Brain pericyte (primary cell): ENCODE measurements around the gene TEX30.
"Not testable (repeated sequence)": the region's sequence is repeated elsewhere in the genome, so short reads cannot be mapped to it uniquely, and the experiment has no call there.

Experiments
- DNase-seq: peaks from one replicate; pipeline ENCODE4 v3.0.0-alpha.2; 2012; ENCODE audit warnings: low read depth, low spot score

Gene TEX30

DNA sequence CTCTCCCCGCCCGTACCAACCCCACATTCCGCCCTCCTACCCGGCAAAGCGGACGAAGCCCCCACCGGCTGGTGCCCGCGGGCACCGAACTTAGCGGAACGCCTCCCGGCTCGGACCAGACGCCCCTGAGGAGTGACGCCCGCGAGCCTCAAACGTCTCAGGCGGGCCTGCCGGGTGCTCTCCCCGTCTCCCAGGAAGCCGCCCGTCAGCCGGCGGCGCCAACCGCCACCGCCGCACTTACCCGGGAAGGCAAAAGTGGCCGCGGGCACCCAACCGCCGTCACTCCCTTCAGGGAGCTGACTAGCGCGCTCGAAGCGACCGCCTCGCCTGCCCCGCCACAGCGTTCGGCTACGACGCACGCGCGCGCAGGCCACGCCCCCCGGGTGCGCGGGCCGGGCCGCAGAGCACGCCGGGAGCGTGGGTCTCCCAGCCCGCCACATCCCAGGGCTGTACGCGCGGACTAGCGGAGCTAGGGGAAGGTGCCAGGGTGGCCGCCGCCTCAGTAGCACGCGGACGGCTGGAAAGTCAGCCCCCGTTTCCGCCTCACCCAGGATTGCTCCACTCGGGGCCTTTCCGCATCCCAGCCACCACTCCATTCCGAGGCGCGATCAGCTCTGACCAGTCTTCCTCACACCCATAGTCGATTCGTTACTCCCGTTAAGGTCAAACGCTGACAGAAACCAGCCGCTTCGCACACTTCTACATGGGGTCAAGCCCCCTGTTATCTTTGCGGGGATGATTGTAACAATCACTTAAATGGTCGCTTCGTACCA is at the start of gene TEX30:
TSS of gene TEX30 (minus strand) at position 346 of the 773 bp plus-strand sequence. CDS start 3,760 bp downstream, outside the sequence.
- DNase-seq, result peak; percentile 36

GRCh38 chr13:102817907-102818306 is 44.3 kb upstream of the TEX30 start:
- no peak for DNase-seq

DNA sequence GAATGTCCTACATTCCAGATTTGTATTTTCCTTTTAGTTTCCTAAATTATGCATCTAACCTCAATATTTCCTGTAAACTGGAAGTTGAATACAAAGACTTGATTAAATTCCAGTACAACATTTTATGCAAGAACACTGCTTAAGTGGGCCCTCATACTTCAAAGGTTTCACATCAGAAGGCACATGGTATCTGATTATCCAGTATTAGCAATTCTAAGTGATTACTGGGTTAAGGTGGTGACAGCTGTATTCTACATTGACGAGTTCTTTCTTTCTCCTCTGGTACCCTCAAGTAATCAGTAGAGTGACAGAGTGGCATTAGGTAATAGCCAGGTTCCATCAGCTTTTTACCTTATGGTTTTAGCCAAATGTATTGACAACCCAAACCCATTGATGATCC is 43.7 kb upstream of the TEX30 start:
- no peak for DNase-seq

DNA sequence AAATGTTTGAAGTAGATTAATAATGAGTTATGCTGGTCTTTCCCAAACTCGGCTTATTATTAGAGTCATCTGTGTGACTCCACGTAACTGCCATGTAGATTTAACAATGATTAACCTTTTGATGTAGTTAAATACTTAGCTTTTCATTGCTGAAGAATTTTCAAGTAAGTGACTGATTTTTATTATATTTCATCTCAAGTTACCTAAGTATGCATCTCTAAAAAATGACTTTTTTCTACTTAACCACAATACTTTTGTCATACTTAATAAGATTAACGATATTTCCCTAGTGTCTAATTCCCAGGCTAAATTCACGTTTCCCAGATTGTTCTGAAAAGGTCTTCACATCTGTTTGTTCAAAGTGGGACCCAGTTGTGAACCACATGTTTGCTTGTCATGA is 43.1 kb upstream of the TEX30 start:
- DNase-seq, result no peak

DNA sequence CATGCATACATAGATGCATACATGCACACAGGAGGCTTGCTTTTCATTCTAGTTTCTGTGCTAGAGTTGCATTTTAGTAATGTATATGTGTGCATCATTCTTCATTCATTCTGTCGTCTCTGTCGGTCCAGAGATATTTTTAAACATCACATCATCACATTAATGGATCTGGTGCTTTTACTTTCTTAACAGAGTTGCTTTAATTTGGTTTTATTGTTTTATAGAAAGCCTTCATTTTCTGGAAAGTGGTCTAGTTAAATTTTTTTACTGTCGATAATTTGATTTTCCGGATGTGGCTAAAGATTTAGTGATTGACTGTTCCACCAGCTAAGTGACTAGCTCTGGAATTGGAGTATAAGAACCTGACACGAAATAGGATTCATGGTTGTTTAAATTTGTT is 42.2 kb upstream of the TEX30 start:
- DNase-seq, result no peak

GRCh38 chr13:102814793-102815192 is 41.2 kb upstream of the TEX30 start:
- no peak for DNase-seq

GRCh38 chr13:102814025-102814607 is 40.5 kb upstream of the TEX30 start:
- DNase-seq, result no peak

GRCh38 chr13:102812611-102813287 is 39.2 kb upstream of the TEX30 start:
- no peak for DNase-seq

GRCh38 chr13:102807699-102808098 is 34.1 kb upstream of the TEX30 start:
- no peak for DNase-seq

GRCh38 chr13:102805680-102806079 is 32.1 kb upstream of the TEX30 start:
- no peak for DNase-seq

GRCh38 chr13:102800145-102801041 is 26.8 kb upstream of the TEX30 start:
- peak; percentile 27 for DNase-seq

- no peak for DNase-seq
Observed at GRCh38 chr13:102799426-102800144, 26.0 kb upstream of the TEX30 start.

GRCh38 chr13:102798581-102799425 is 25.2 kb upstream of the TEX30 start, which contains the start of the genes BIVM and POGLUT2:
Gene BIVM (plus strand): TSS chr13:102799119. CDS start chr13:102807268, 8,149 bp downstream.
Gene POGLUT2 (minus strand): TSS chr13:102798976. CDS start chr13:102798670, 306 bp downstream.
- DNase-seq, result peak; percentile 75

DNA sequence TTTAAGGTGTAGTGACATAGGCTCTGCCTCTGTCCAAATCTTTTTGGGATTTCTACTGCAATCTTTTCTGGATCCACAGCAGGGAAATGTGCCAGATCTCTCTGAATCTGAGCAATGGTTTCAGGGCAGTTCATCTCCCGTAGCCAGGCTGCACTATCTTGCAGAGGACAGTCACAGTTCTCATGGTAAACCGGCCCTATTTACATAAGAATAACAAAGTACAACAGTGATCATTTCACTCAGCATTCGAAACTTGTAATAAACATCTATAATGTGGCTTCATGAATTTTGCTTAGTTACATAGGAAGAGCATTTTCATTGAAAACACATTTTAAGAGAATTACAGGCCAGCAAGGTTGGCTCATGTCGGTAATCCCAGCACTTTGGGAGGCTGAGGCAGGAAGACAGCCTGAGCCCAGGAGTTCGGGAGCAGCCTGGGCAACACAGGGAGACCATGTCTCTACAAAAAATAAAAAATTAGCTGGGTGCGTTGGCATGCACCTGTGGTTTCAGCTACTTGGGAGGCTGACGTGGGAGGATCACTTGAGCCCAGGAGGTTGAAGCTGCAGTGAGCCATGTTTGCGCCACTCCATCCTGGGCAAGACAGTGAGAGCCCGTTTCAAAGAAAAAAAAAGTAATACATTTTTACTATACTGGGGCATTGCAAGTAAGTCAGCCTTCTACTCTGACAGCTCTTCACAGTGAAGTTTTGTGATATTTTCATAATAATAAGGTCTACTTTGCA is 20.2 kb upstream of the TEX30 start:
- DNase-seq, result no peak

GRCh38 chr13:102792396-102792795 is 18.8 kb upstream of the TEX30 start:
- no peak for DNase-seq

- DNase-seq, result no peak
Observed at GRCh38 chr13:102788683-102789082, 15.1 kb upstream of the TEX30 start.

DNA sequence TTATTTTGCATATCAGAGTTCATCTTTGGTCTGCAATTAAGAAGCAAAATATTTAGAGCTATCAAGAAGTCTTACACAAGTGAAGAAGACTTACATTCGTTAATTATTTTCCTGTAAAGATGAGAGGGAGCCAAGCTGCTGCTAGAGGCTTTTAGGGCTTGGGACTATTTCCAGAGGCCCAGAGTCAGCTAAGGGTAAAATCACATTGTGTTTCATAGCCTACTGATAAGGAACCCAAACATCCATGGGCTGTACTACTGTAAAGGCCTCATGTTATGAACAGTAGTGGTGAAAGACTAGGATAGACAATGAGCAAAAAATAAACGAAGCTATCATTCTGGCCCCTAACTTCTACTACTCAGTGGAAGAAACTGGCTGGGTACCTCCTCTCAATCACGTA is 10.9 kb upstream of the TEX30 start:
- DNase-seq, result no peak

DNA sequence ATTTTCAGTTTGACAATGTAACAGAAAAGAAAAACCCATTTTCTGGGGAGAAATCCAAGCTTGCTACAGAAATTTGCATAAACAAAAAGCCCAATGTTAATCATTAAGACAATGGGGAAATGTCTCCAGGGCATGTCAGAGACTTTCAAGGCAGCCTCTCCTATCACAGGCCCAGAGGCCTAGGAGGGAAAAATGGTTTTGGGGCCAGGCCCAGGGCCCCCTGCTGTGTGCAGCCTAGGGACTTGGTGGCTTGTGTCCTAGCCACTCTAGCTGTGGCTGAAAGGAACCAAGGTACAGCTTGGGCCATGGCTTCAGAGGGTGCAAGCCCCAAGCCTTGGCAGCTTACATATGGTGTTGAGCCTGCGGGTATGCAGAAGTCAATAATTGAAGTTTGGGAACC is 8.0 kb upstream of the TEX30 start:
- DNase-seq, result no peak

- not testable (repeated sequence) for DNase-seq
Observed at GRCh38 chr13:102780656-102781055, 7.1 kb upstream of the TEX30 start.
